GM12878 (cell line): ENCODE measurements around the gene PCDHB9. TPM values are rescaled to one million over a fixed set of nuclear protein-coding genes. Genes with fewer than 3 reads are reported as not detected.
"Not testable (repeated sequence)": the region's sequence is repeated elsewhere in the genome, so short reads cannot be mapped to it uniquely, and the experiment has no call there.

ENCODE experiments used
- ATAC-seq: fragments of 200-7000 bp; cut with Tn5 transposase; 3 replicates; pipeline ENCODE4 v1.9.1; 2020; ENCODE audit warnings: mild to moderate bottlenecking, moderate library complexity
- BruUV-seq: library from RNA; stranded (reverse); fragments of 400-500 nt; replicated peaks from 2 replicates; lab custom pipeline; 2021; lab: Mats Ljungman, UMichigan
- CTCF ChIA-PET: fragments of 300-600 bp; sonication (Branson Sonifier 250); formaldehyde crosslinking; extraction: SDS; loops from one replicate; lab custom pipeline; 2021; ENCODE audit warnings: inconsistent platforms; lab: Yijun Ruan, JAX
- POLR2A ChIA-PET: fragments of 350-600 bp; formaldehyde crosslinking; extraction: SDS; loops from one replicate; lab custom pipeline; 2021; ENCODE audit warnings: inconsistent platforms; lab: Charles Lee
- RAD21 ChIA-PET: fragments of 300-600 bp; sonication (Branson Sonifier 250); formaldehyde crosslinking; loops from one replicate; lab custom pipeline; 2023; ENCODE audit warnings: antibody characterized with exemption; ENCODE audit not compliant: unreplicated experiment; lab: Charles Lee
- SMC1A ChIA-PET: fragments of 300-600 bp; sonication (Branson Sonifier 250); formaldehyde crosslinking; loops from one replicate; lab custom pipeline; 2023; ENCODE audit not compliant: unreplicated experiment, uncharacterized antibody; lab: Charles Lee
- DNase-seq: peaks from one replicate; pipeline ENCODE4 v3.0.0-alpha.2; 2011; ENCODE audit warnings: low read depth, low spot score
- FAIRE-seq: peaks from 3 replicates; lab custom pipeline; 2011; peaks lifted over from hg19 to GRCh38; lab: Jason Lieb, UNC
- H2AFZ ChIP-seq: 2 replicates; pipeline ENCODE4 v1.6.0; 2011; ENCODE audit warnings: low read depth, low read length, control low read depth; ENCODE audit not compliant: control insufficient read depth
- H3K27ac ChIP-seq: 2 replicates; pipeline ENCODE4 v1.5.1; 2011; ENCODE audit warnings: control low read depth; ENCODE audit not compliant: control insufficient read depth, insufficient read depth
- H3K27me3 ChIP-seq, 2 experiments: replicated peaks in 1 of 2; 2 replicates each; pipeline versions ENCODE4 v1.6.0 to v1.6.1; 2011; ENCODE audit warnings: low read length in 1 of 2; ENCODE audit not compliant: control insufficient read depth in 2 of 2, insufficient read depth in 2 of 2
- H3K36me3 ChIP-seq, 2 experiments: 2 replicates each; pipeline ENCODE4 v1.5.1; 2011; ENCODE audit warnings: low read length in 1 of 2; ENCODE audit not compliant: control insufficient read depth in 2 of 2, insufficient read depth in 2 of 2
- H3K4me1 ChIP-seq: 2 replicates; pipeline ENCODE4 v1.6.1; 2011; ENCODE audit warnings: mild to moderate bottlenecking, low read length, moderate library complexity, mixed read lengths; ENCODE audit not compliant: control insufficient read depth, insufficient read depth
- H3K4me2 ChIP-seq: 2 replicates; pipeline ENCODE4 v1.6.0; 2011; ENCODE audit warnings: control low read depth; ENCODE audit not compliant: control insufficient read depth, insufficient read depth
- H3K4me3 ChIP-seq: fragments of 200-600 bp; sonication (generic); 2 replicates; pipeline ENCODE4 v1.5.1; 2016
- H3K79me2 ChIP-seq: 2 replicates; pipeline ENCODE4 v1.6.0; 2011; ENCODE audit warnings: low read length; ENCODE audit not compliant: control insufficient read depth, insufficient read depth
- H3K9ac ChIP-seq: 2 replicates; pipeline ENCODE4 v1.8.0; 2011; ENCODE audit warnings: low read length, control low read depth, mixed read lengths; ENCODE audit not compliant: control insufficient read depth, insufficient read depth
- H3K9me3 ChIP-seq: replicated peaks from 3 replicates; pipeline ENCODE4 v1.5.1; 2011; ENCODE audit warnings: mild to moderate bottlenecking, low read length; ENCODE audit not compliant: control insufficient read depth, insufficient read depth
- H4K20me1 ChIP-seq: 2 replicates; pipeline ENCODE4 v1.6.0; 2011; ENCODE audit not compliant: control insufficient read depth, insufficient read depth
- WGBS: methylation state at CpG from one replicate; pipeline ENCODE4 v1.1.6; 2016; ENCODE audit warnings: low lambda C conversion rate; ENCODE audit not compliant: insufficient replicate concordance, insufficient coverage; ENCODE audit errors: missing lambda C conversion rate; 5-methylcytosine and 5-hydroxymethylcytosine counted together
- in situ Hi-C: fragments of 300-500 bp; cut with MboI; formaldehyde crosslinking; loops from 9 replicates; pipeline ENCODE4 v1.14.3; 2018; ENCODE audit warnings: mixed read lengths
- intact Hi-C: fragments of 100-400 bp; cut with micrococcal nuclease; formaldehyde crosslinking; loops from one replicate; pipeline ENCODE4 v1.14.2; 2022; ENCODE audit not compliant: unreplicated experiment
- polyA plus RNA-seq, 11 experiments: library from polyadenylated mRNA; depleted of rRNA in 4 of 11; unstranded in 6 of 11; stranded (reverse) in 5 of 11; fragments of >200 nt; fragmentation: Nextera tagmentation in 4 of 11; fragmentation: Illumina TruSeq in 1 of 11; extraction: Ambion mirVana in 4 of 11; extraction: Trizol in 1 of 11; gene quantifications; 1 replicate in 1 of 11; 2 replicates in 10 of 11; pipeline versions ENCODE4 v1.2.1 to v1.2.3, GENCODE V29; 2011 to 2016; ENCODE audit warnings: inconsistent platforms in 2 of 11, missing spikeins in 2 of 11, low read depth in 1 of 11
- total RNA-seq, 4 experiments: library from RNA; depleted of rRNA in 3 of 4; stranded (reverse); fragments of >200 nt in 3 of 4; fragmentation: Illumina TruSeq in 1 of 4; extraction: Trizol in 1 of 4; gene quantifications; 2 replicates each; pipeline versions ENCODE4 v1.2.1 to v1.2.3, GENCODE V29; 2013 to 2021

Gene PCDHB9
- total and polyA plus RNA-seq, 10 of the 15 experiments (the other 5 are each of a cell fraction or from before 2014, with no cell fraction given), result 0.01 to 0.45 (median 0.13) TPM; not detected in 4

DNA sequence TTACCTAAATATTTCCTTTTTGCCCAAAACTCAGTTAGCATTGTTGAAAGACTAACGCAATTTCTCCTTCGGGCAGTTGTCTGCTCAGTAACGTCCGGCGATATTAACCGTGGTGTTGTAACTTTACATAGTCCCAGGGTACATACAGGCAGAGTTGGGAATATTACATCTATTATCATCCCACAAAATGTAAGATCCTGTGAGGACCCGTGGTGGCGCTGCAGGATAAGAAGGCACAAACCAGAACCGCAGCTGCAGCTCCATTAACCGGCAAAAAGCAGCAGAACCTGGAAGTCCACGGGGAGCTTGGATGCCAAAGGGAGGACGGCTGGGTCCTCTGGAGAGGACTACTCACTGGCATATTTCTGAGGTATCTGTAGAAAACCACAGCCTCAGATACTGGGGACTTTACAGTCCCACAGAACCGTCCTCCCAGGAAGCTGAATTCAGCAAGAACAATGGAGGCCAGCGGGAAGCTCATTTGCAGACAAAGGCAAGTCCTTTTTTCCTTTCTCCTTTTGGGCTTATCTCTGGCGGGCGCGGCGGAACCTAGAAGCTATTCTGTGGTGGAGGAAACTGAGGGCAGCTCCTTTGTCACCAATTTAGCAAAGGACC lies 9.3 kb upstream of the PCDHB9 start, which contains the start of gene PCDHB8:
Gene PCDHB8, plus strand, starts transcription at position 214 of the 615 bp plus-strand sequence. Its CDS starts 245 bp downstream, at position 459.
- SMC1A ChIA-PET, H2AFZ ChIP-seq, DNase-seq, RAD21 ChIA-PET, H3K9me3 ChIP-seq, H3K36me3 ChIP-seq, intact Hi-C loops, FAIRE-seq, H3K27me3 ChIP-seq, BruUV-seq, H3K79me2 ChIP-seq, ATAC-seq, H3K4me1 ChIP-seq, H3K27ac ChIP-seq, CTCF ChIA-PET, H4K20me1 ChIP-seq, H3K9ac ChIP-seq, H3K4me2 ChIP-seq, H3K4me3 ChIP-seq, POLR2A ChIA-PET: not testable (repeated sequence)
- WGBS, result 26% methylated on average over 12 of the region's 18 CpGs
- in situ Hi-C loops, result loop anchor here (5.0 kb wide), 1 partner anchor 35 kb away; the partner anchor contains the start of gene PCDHB13

DNA sequence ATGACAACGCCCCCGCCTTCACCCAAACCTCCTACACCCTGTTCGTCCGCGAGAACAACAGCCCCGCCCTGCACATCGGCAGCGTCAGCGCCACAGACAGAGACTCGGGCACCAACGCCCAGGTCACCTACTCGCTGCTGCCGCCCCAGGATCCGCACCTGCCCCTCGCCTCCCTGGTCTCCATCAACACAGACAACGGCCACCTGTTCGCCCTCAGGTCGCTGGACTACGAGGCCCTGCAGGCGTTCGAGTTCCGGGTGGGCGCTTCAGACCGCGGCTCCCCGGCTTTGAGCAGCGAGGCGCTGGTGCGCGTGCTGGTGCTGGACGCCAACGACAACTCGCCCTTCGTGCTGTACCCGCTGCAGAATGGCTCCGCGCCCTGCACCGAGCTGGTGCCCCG lies 7.6 kb upstream of the PCDHB9 start:
- H3K4me2 ChIP-seq, H3K27ac ChIP-seq, SMC1A ChIA-PET, H3K79me2 ChIP-seq, intact Hi-C loops, BruUV-seq, FAIRE-seq, H3K27me3 ChIP-seq, H3K9ac ChIP-seq, H3K4me3 ChIP-seq, CTCF ChIA-PET, H3K4me1 ChIP-seq, ATAC-seq, POLR2A ChIA-PET, H3K9me3 ChIP-seq, RAD21 ChIA-PET, H3K36me3 ChIP-seq, H2AFZ ChIP-seq, H4K20me1 ChIP-seq, DNase-seq: not testable (repeated sequence)
- WGBS, result 65% methylated on average over 18 of the region's 39 CpGs
- in situ Hi-C loops, result loop anchor here (5.0 kb wide), 1 partner anchor 33 kb away; the partner anchor contains the start of gene PCDHB13

DNA sequence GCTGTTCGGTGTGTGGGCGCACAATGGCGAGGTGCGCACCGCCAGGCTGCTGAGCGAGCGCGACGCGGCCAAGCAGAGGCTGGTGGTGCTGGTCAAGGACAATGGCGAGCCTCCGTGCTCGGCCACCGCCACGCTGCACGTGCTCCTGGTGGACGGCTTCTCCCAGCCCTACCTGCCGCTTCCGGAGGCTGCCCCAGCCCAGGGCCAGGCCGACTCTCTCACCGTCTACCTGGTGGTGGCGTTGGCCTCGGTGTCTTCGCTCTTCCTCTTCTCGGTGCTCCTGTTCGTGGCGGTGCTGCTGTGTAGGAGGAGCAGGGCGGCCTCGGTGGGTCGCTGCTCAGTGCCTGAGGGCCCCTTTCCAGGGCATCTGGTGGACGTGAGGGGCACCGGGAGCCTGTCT lies 7.1 kb upstream of the PCDHB9 start:
- H3K79me2 ChIP-seq, ATAC-seq, H3K27ac ChIP-seq, H3K27me3 ChIP-seq, H3K4me3 ChIP-seq, FAIRE-seq, CTCF ChIA-PET, H2AFZ ChIP-seq, SMC1A ChIA-PET, H3K9me3 ChIP-seq, H3K4me2 ChIP-seq, H4K20me1 ChIP-seq, BruUV-seq, H3K36me3 ChIP-seq, H3K9ac ChIP-seq, H3K4me1 ChIP-seq, RAD21 ChIA-PET, POLR2A ChIA-PET, DNase-seq: not testable (repeated sequence)
- in situ Hi-C loops (loop anchor here (5.0 kb wide), 1 partner anchor 32 kb away; the partner anchor contains the start of gene PCDHB13), intact Hi-C loops (loop anchor here (10.0 kb wide), 1 partner anchor 385 kb away; no protein-coding TSS in a partner anchor)
- 71% methylated on average over 26 of the region's 32 CpGs for WGBS
